ENCODE data around the gene CHCHD6.

- TF ChIP-seq EZH2 (IDR thresholded peaks at IDR 0.05) (no peak), POLR2AphosphoS5 (IDR thresholded peaks at IDR 0.05; ENCODE audit: borderline replicate concordance, low read depth, low read length) (no peak), FOXP2 (optimal IDR thresholded peaks at IDR 0.05; ENCODE audit: control extremely low read depth, extremely low read length, insufficient read depth) (no peak)
Observed at GRCh38 chr3:126930936-126931600, 227.0 kb downstream of the CHCHD6 start.

Data from SK-N-MC (cell line).